ENCODE measurements around the gene ARHGAP44. TPM values are rescaled to one million over a fixed set of nuclear protein-coding genes. Genes with fewer than 3 reads are reported as not detected.

The ARHGAP44 gene
- total RNA-seq, 1 donor from 2014 or later, result 6.4 TPM

- DNase-seq (ENCODE audit: low spot score) (no peak), ATAC-seq (no peak)
- intact Hi-C loops (cut with DNase I), result no loop called here
Observed at GRCh38 chr17:12979826-12980500, 190.7 kb downstream of the ARHGAP44 start.

GRCh38 chr17:12982224-12982623 lies 192.9 kb downstream of the ARHGAP44 start:
- ATAC-seq, result no peak
- DNase-seq (ENCODE audit: low spot score), result no peak
- intact Hi-C loops (cut with DNase I), result no loop called here

GRCh38 chr17:12983991-12984884 lies 194.9 kb downstream of the ARHGAP44 start:
- ATAC-seq (peak; percentile 95), DNase-seq (ENCODE audit: low spot score) (peak; percentile 84)
- intact Hi-C loops (cut with DNase I), result no loop called here

DNA sequence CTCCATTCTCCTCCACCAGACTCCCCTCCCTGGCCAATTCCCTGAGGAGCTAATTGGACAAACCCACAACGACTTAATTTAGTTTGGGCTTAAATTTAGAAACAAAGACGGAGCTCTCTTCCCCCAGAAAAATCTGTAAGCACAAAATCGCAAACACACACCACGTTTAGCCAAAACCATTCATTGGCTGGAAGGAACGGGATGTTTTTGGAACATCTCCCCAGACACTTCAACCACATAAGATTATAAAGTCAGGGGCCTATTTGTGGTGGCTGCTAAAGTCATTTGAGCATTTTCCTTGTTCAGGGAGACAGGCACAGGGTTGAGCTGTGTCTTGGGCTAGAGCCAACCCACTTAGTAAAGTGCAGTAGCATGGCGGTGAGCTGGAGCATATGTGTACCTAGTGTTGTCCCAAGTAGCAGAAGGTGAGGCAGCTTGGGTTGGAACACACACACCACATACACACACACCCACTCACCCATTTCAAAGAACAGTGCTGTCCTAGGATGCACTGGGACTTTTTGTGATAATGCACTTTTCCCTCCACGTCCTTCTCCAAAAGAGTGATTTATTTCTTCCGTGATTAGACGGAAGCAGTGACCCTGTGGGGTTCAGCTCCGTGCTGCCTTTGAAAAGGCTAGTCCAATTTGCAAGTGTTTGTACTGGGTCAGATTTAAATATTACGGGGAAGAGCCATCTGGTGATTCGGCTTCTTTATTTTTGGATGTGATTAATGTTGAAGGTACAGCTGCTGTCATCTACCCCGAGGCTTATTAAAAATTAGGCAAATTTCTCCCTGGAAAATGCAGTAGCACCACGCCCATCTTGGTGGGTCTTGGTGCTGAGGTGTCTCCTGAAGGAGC lies 196.4 kb downstream of the ARHGAP44 start:
- intact Hi-C loops (cut with DNase I), result no loop called here
- no peak for DNase-seq (ENCODE audit: low spot score)
- ATAC-seq, result peak; percentile 16

GRCh38 chr17:12987120-12987519 lies 197.8 kb downstream of the ARHGAP44 start:
- DNase-seq (ENCODE audit: low spot score) (no peak), ATAC-seq (no peak)
- intact Hi-C loops (cut with DNase I), result no loop called here

GRCh38 chr17:12990041-12990808 lies 200.9 kb downstream of the ARHGAP44 start:
- ATAC-seq (no peak), DNase-seq (ENCODE audit: low spot score) (no peak)
- intact Hi-C loops (cut with DNase I), result no loop called here

DNA sequence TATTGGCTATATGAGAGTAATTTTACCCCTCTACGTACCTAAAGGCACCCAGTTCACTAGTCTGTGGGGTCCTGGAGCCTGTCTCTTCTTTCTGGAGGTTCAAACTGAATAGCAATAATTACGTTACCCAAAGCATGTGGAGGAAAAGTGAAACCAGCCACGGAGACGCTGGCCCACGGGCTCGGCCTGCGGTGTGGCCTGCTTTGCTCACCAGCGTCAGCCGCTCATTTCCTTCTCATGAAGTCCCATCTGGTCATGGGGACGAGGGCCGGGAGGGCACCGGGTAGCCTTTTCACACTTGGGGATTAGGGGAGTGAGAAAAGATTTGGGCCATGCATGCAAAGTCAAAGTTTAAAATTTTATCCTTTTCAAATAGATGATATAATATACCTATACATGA lies 201.6 kb downstream of the ARHGAP44 start:
- ATAC-seq (no peak), DNase-seq (ENCODE audit: low spot score) (no peak)
- intact Hi-C loops (cut with DNase I), result no loop called here

DNA sequence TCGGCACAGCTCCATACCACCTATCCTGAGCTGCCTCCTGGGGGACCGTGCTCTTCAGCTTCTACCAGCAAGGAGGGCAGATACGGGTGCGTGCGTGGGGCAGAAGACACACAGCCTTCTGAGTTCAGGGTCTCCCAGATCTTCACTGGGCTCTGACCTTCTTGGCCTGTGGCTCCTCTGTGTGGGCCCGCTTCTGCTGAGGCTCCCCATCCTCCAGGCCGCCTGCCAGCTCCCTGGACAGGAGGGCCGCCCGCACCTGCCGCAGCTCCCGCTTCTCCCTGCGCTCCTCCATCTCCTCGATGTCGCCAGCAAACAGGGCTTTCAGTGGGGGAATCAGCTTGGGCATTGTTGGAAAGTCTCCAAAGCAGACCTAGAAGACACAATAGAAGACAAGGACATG lies 203.4 kb downstream of the ARHGAP44 start:
- DNase-seq (ENCODE audit: low spot score), result no peak
- no peak for ATAC-seq
- intact Hi-C loops (cut with DNase I), result no loop called here

DNA sequence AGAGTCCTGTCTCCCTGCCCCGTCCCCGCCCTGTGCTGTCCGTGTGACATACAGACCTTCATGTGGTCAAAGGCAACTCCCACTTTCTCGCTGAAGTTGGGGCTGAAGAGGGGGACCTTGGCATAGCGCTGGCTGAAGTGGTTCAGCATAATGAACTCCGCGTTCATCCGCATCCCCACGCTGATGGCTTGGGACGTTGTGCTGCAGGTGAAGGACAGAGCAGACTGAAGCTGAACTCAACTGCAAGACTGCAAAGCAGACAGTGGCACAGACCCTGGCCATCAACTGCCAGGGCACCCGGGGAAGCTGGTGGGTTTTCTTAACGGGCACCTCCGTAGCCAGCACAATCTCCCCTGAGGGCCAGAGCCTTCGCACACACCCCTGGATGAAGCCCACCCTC lies 204.3 kb downstream of the ARHGAP44 start:
- intact Hi-C loops (cut with DNase I), result no loop called here
- DNase-seq (ENCODE audit: low spot score), result no peak

DNA sequence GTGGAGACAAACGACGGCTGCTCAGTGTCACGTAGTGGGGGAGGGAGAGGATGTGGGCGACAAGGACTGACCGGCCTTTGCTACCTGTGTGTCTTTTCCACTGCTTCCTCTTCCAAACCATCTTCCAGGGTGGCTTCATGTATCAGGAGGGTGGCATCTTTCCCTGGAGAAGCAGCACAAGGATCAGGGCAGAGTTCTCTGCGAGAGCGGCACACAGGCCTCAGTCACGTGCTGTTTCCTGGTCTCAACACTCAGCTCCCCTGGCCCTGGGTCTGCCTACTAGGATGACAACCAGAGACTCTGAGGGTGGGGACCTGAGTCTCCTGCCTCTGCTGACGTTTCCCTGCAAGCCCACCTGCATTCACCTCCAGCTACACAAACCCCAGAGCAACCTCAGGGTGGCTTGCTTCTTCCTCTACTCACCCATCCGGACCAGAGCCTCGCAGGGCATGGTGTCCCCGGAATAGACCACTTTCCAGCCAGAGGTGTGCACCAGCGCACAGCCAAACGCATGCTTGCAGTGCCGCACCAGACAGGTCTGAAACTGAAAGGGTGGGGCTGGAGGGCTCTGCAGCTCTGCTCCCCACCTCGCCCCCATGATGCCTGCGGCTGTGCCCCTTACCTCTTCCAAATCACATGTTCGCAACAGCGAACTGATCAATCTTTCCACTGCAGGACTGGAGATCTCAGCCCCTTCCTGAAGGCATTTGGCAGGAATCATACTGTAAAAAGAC lies 205.2 kb downstream of the ARHGAP44 start:
- no peak for DNase-seq (ENCODE audit: low spot score)
- no peak for ATAC-seq
- intact Hi-C loops (cut with DNase I), result no loop called here

More for the DNA sequence above, 204.3 kb downstream of the ARHGAP44 start:
- ATAC-seq, result no peak

- DNase-seq (ENCODE audit: low spot score) (no peak), ATAC-seq (no peak)
- intact Hi-C loops (cut with DNase I), result no loop called here
Observed at GRCh38 chr17:12995106-12995895, 206.0 kb downstream of the ARHGAP44 start.

DNA sequence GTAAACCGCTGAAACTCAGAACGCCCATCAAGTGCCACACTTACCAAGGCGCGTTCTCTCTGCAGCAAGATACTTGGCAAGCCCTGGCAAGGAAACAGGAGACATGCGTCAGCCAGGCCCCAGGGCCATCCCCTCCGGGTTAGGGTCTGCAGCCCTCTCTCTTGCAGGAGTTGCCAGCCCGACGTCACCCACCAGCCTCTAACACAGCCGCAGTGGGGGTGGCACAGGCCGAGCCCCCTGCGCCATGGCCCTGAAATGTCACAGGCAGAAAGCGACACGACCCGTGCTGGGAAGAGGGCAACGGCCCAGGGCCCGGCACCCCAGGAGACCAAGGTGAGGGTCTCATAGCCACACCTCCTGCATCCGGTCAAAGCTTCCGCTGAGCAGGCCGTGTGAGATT lies 206.6 kb downstream of the ARHGAP44 start:
- ATAC-seq (no peak), DNase-seq (ENCODE audit: low spot score) (no peak)
- intact Hi-C loops (cut with DNase I), result no loop called here

DNA sequence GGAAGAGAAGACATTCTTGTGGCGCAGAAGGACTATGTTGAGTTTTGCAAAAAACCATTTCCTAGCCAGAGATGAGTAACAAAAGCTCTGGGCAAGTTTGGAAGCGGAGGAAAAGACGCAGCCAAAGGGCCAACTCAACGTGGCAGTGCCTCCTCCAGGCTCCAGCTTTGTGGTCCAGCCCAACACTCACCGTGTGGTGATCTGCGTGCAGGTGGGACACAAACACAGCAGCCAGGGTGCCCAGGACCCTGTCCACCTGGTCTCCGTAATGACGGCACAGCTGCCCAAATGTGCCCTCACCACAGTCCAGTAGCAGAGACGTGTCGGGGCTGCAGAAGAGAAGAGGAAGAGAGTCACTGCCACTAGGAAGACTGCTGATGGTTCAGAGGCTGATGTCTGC lies 207.1 kb downstream of the ARHGAP44 start:
- intact Hi-C loops (cut with DNase I), result no loop called here
- no peak for ATAC-seq
- no peak for DNase-seq (ENCODE audit: low spot score)

DNA sequence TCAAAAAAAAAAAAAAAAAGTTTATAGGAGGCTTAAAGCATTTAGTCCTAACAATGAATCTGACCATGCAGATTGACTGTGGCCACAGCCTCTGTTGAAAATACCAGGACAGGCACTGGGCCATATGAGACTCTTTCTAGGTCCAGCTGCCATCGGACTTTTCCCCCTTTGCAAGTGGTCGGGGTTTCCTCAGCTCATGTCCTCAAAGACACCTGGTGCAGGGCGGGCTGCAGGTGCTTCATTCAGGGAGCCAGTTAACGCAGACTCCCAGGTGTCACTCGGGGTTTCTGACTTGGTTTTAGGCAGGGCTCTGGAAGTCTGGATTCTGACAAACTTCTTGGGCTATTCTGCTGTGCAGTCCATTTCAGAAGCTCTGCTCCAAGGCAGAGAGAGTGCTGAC lies 207.6 kb downstream of the ARHGAP44 start:
- intact Hi-C loops (cut with DNase I), result no loop called here
- DNase-seq (ENCODE audit: low spot score) (no peak), ATAC-seq (no peak)

DNA sequence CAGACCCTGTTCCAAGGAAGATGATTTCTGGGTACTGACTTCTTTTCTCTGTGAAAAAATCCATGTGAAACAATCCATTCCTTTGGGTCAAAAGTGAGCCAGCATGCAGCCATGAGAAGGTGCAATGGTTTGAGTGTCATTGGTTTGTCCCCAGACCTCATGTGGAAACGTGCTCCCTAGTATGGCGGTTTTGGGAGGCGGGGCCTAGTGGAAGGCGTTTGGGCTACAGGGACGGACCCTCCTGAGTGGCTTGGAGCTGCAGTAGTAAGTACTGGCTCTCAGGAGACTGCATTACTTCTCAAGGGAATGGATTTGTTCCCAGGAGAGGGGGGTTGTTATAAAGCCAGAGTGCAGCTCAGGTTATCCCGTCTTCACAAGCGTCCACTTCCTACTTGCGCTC lies 209.2 kb downstream of the ARHGAP44 start:
- no peak for DNase-seq (ENCODE audit: low spot score)

GRCh38 chr17:12998874-12999273 lies 209.6 kb downstream of the ARHGAP44 start:
- DNase-seq (ENCODE audit: low spot score), result no peak
- intact Hi-C loops (cut with DNase I), result no loop called here
- no peak for ATAC-seq

More for the DNA sequence above, 209.2 kb downstream of the ARHGAP44 start:
- intact Hi-C loops (cut with DNase I), result no loop called here
- no peak for ATAC-seq

DNA sequence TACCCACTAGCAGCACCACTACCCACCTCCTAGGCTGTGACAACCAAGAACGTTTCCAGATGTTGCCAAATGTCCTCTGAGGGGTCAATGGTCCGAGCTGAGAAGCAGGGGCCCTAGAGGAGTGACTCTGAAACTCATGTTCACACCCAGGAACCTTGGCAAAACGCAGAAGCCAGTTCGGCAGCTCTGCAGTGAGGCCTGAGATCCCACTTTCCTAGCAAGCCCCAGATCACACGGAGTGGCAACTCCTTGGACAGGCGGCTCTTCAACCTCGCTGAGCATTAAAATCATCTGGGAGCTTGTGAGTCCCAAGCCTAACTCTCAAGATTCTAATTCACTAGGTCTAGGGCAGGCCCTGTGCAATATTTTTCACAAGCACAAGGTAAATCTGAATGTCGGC lies 211.3 kb downstream of the ARHGAP44 start:
- DNase-seq (ENCODE audit: low spot score), result no peak
- no peak for ATAC-seq
- intact Hi-C loops (cut with DNase I), result no loop called here
